ENCODE results near the gene LRRC23. TPM values are rescaled to one million over a fixed set of nuclear protein-coding genes. Genes with fewer than 3 reads are reported as not detected.

The LRRC23 gene
- total RNA-seq, 1 experiment from 2014 or later, result 5.1 TPM

GRCh38 chr12:6947615-6948014, 43.0 kb downstream of the LRRC23 start:
- Histone ChIP-seq H3K36me3 (ENCODE audit: low read depth, low read length) (no peaks in the 10 kb centered on the region), H3K9ac (ENCODE audit: low read length) (no peak overlapping the region), H3F3A (ENCODE audit: low read length, unreplicated experiment) (peaks cover 9% of the 10 kb centered on the region), H2AFZ (ENCODE audit: low read length) (no peak overlapping the region), H3K79me2 (ENCODE audit: low read length) (peaks cover 11% of the 10 kb centered on the region; the same call in 1 of the 2 replicates), H4K20me1 (ENCODE audit: low read length) (no peaks in the 10 kb centered on the region), H3K4me3 (ENCODE audit: low read length) (no peak overlapping the region), H3K9me3 (ENCODE audit: low read length) (no peaks in the 10 kb centered on the region), H3K9me2 (replicated peaks; ENCODE audit: low read length) (no peaks in the 10 kb centered on the region), H3K27me3 (ENCODE audit: low read length) (no peaks in the 10 kb centered on the region), H3K4me2 (ENCODE audit: low read length) (no peak overlapping the region), H3K27ac (ENCODE audit: low read length) (no peak overlapping the region), H3K4me1 (ENCODE audit: insufficient read depth, low read length) (peaks cover 18% of the 10 kb centered on the region)
- no peak for DNase-seq
- ChIA-PET POLR2A (ENCODE audit: unreplicated experiment) (no interaction called here), CTCF (no interaction called here)
- intact Hi-C loops (cut with micrococcal nuclease), result no loop called here
- no TSS peak for BruUV-seq (replicated peaks)
- TF ChIP-seq CTCF (conservative IDR thresholded peaks at IDR 0.05; ENCODE audit: low read depth, low read length), result no peak
- no peak for TF ChIP-seq EZH2phosphoT487 (IDR thresholded peaks at IDR 0.05; ENCODE audit: borderline replicate concordance, low read length)
- no peak for TF ChIP-seq EZH2 (IDR thresholded peaks at IDR 0.05; ENCODE audit: low read length, unreplicated experiment)
- no peak for ATAC-seq

GRCh38 chr12:6948873-6949594, 44.4 kb downstream of the LRRC23 start:
- TF ChIP-seq EZH2 (IDR thresholded peaks at IDR 0.05; ENCODE audit: low read length, unreplicated experiment), result no peak
- TF ChIP-seq EZH2phosphoT487 (IDR thresholded peaks at IDR 0.05; ENCODE audit: borderline replicate concordance, low read length), result no peak
- peak; percentile 20; the same call in 1 of the 2 replicates for TF ChIP-seq CTCF (conservative IDR thresholded peaks at IDR 0.05; ENCODE audit: low read depth, low read length)
- DNase-seq (no peak), ATAC-seq (no peak)
- H3K4me2 ChIP-seq (ENCODE audit: low read length), result no peak overlapping the region
- ChIA-PET POLR2A (ENCODE audit: unreplicated experiment) (no interaction called here), CTCF (no interaction called here)
- no peak overlapping the region for H3K27ac ChIP-seq (ENCODE audit: low read length)
- H4K20me1 ChIP-seq (ENCODE audit: low read length), result no peaks in the 10 kb centered on the region
- H3K9me2 ChIP-seq (replicated peaks; ENCODE audit: low read length), result no peaks in the 10 kb centered on the region
- H3K27me3 ChIP-seq (ENCODE audit: low read length), result no peaks in the 10 kb centered on the region
- no peaks in the 10 kb centered on the region for H3K9me3 ChIP-seq (ENCODE audit: low read length)
- H3K9ac ChIP-seq (ENCODE audit: low read length), result no peak overlapping the region
- H3K79me2 ChIP-seq (ENCODE audit: low read length), result peaks cover 11% of the 10 kb centered on the region; the same call in 1 of the 2 replicates
- H3K4me3 ChIP-seq (ENCODE audit: low read length), result no peak overlapping the region
- BruUV-seq (replicated peaks), result no TSS peak
- H3F3A ChIP-seq (ENCODE audit: low read length, unreplicated experiment), result peaks cover 9% of the 10 kb centered on the region
- H3K4me1 ChIP-seq (ENCODE audit: insufficient read depth, low read length), result peaks cover 18% of the 10 kb centered on the region
- H2AFZ ChIP-seq (ENCODE audit: low read length), result no peak overlapping the region
- H3K36me3 ChIP-seq (ENCODE audit: low read depth, low read length), result no peaks in the 10 kb centered on the region
- intact Hi-C loops (cut with micrococcal nuclease), result no loop called here

- DNase-seq (no peak), ATAC-seq (no peak)
- CTCF ChIA-PET, result no interaction called here
These were observed 45.8 kb downstream of the LRRC23 start for GRCh38 chr12:6950401-6950801.

More at GRCh38 chr12:6950401-6950801, 45.8 kb downstream of the LRRC23 start:
- no peak overlapping the region for H3K27ac ChIP-seq (ENCODE audit: low read length)
- BruUV-seq (replicated peaks), result no TSS peak
- H4K20me1 ChIP-seq (ENCODE audit: low read length), result no peaks in the 10 kb centered on the region
- no peak for TF ChIP-seq EZH2 (IDR thresholded peaks at IDR 0.05; ENCODE audit: low read length, unreplicated experiment)
- TF ChIP-seq CTCF (conservative IDR thresholded peaks at IDR 0.05; ENCODE audit: low read depth, low read length), result no peak
- no peak for TF ChIP-seq EZH2phosphoT487 (IDR thresholded peaks at IDR 0.05; ENCODE audit: borderline replicate concordance, low read length)
- H3K4me3 ChIP-seq (ENCODE audit: low read length), result no peak overlapping the region
- H3F3A ChIP-seq (ENCODE audit: low read length, unreplicated experiment), result peaks cover 3% of the 10 kb centered on the region
- H3K27me3 ChIP-seq (ENCODE audit: low read length), result no peaks in the 10 kb centered on the region
- POLR2A ChIA-PET (ENCODE audit: unreplicated experiment), result no interaction called here
- H3K4me1 ChIP-seq (ENCODE audit: insufficient read depth, low read length), result peaks cover 10% of the 10 kb centered on the region
- intact Hi-C loops (cut with micrococcal nuclease), result no loop called here
- H3K36me3 ChIP-seq (ENCODE audit: low read depth, low read length), result no peaks in the 10 kb centered on the region
- peaks cover 5% of the 10 kb centered on the region; the same call in 1 of the 2 replicates for H3K79me2 ChIP-seq (ENCODE audit: low read length)
- no peaks in the 10 kb centered on the region for H3K9me2 ChIP-seq (replicated peaks; ENCODE audit: low read length)
- H2AFZ ChIP-seq (ENCODE audit: low read length), result no peak overlapping the region
- H3K9me3 ChIP-seq (ENCODE audit: low read length), result no peaks in the 10 kb centered on the region
- no peak overlapping the region for H3K4me2 ChIP-seq (ENCODE audit: low read length)
- H3K9ac ChIP-seq (ENCODE audit: low read length), result no peak overlapping the region

All from PC-3 (cell line).